CD8-positive, alpha-beta memory T cell (primary cell): ENCODE results near the gene CLDND2. TPM values are rescaled to one million over a fixed set of nuclear protein-coding genes. Genes with fewer than 3 reads are reported as not detected.

ENCODE experiments used
- CTCF ChIA-PET: fragments of 350-600 bp; sonication (Branson Sonifier 250); formaldehyde crosslinking; loops from one replicate; lab custom pipeline; 2021; ENCODE audit warnings: antibody characterized with exemption; lab: Charles Lee
- POLR2A ChIA-PET: fragments of 350-600 bp; sonication (Branson Sonifier 250); formaldehyde crosslinking; loops from one replicate; lab custom pipeline; 2021; ENCODE audit warnings: antibody characterized with exemption; lab: Charles Lee
- DNase-seq, 5 donors: peaks; one replicate each; pipeline versions ENCODE4 v3.0.0 to v3.0.0-alpha.2; 2020 to 2022; ENCODE audit warnings: mixed read lengths in 1 of 5
- H3K27ac ChIP-seq: one replicate; pipeline ENCODE4 v1.7.0; 2013; ENCODE audit warnings: low read depth, mild to moderate bottlenecking, low read length, moderate library complexity
- H3K27me3 ChIP-seq: 2 replicates; pipeline ENCODE4 v1.7.0; 2013; ENCODE audit warnings: low read length, mild to moderate bottlenecking; ENCODE audit not compliant: insufficient read depth, poor library complexity, severe bottlenecking
- H3K36me3 ChIP-seq: 2 replicates; pipeline ENCODE4 v1.7.0; 2013; ENCODE audit warnings: mild to moderate bottlenecking, low read length, moderate library complexity; ENCODE audit not compliant: insufficient read depth
- H3K4me1 ChIP-seq: 2 replicates; pipeline ENCODE4 v1.7.0; 2013; ENCODE audit warnings: mild to moderate bottlenecking, low read length, moderate library complexity; ENCODE audit not compliant: insufficient read depth
- H3K4me3 ChIP-seq: 2 replicates; pipeline ENCODE4 v1.7.0; 2013; ENCODE audit warnings: mild to moderate bottlenecking, low read length
- H3K9me3 ChIP-seq: 2 replicates; pipeline ENCODE4 v1.7.0; 2013; ENCODE audit warnings: mild to moderate bottlenecking, low read length
- H3K27ac Mint-ChIP-seq, 8 donors: one replicate each; pipeline ENCODE4 v1.8.0; 2020 to 2021; ENCODE audit warnings: mixed read lengths in 8 of 8, mild to moderate bottlenecking in 6 of 8, inconsistent platforms in 3 of 8, moderate library complexity in 3 of 8
- H3K27me3 Mint-ChIP-seq, 2 donors: one replicate each; pipeline ENCODE4 v1.8.0; 2020 to 2021; ENCODE audit warnings: mixed read lengths in 2 of 2, mild to moderate bottlenecking in 1 of 2, moderate library complexity in 1 of 2
- H3K36me3 Mint-ChIP-seq, 3 donors: one replicate each; pipeline ENCODE4 v1.8.0; 2020 to 2021; ENCODE audit warnings: mixed read lengths in 3 of 3, inconsistent platforms in 1 of 3, mild to moderate bottlenecking in 1 of 3
- H3K4me1 Mint-ChIP-seq, 3 donors: one replicate each; pipeline ENCODE4 v1.8.0; 2020 to 2021; ENCODE audit warnings: mixed read lengths in 3 of 3, inconsistent platforms in 1 of 3, mild to moderate bottlenecking in 1 of 3
- H3K4me3 Mint-ChIP-seq, 7 donors: one replicate each; pipeline ENCODE4 v1.8.0; 2020 to 2021; ENCODE audit warnings: mixed read lengths in 7 of 7, mild to moderate bottlenecking in 6 of 7, moderate library complexity in 4 of 7, inconsistent platforms in 2 of 7
- H3K9me3 Mint-ChIP-seq, 5 donors: one replicate each; pipeline ENCODE4 v1.8.0; 2020 to 2022; ENCODE audit warnings: mixed read lengths in 5 of 5, mild to moderate bottlenecking in 3 of 5, moderate library complexity in 2 of 5, inconsistent platforms in 1 of 5
- polyA plus RNA-seq: library from polyadenylated mRNA; unstranded; fragments of 300-500 nt; fragmentation: Illumina TruSeq; gene quantifications from one replicate; pipeline ENCODE4 v1.2.3, GENCODE V29; 2021
- total RNA-seq, 2 experiments: library from RNA; stranded (reverse); gene quantifications; one replicate each; pipeline ENCODE4 v1.2.3, GENCODE V29; 2021

The CLDND2 gene
- total and polyA plus RNA-seq, 3 experiments from 2014 or later, result 1.5 to 25.0 (median 24.9) TPM

GRCh38 chr19:51341066-51341465, 27.7 kb downstream of the CLDND2 start:
- Mint-ChIP-seq H3K9me3 (no peaks in the 10 kb centered on the region), H3K4me1 (peaks cover 14 to 26% (median 25%) of the 10 kb centered on the region in 3 donors), H3K27me3 (no peaks in the 10 kb centered on the region), H3K36me3 (peaks cover 0 to 10% (median 3%) of the 10 kb centered on the region in 3 donors), H3K4me3 (peak overlapping the region; percentile 41 to 84 (median 71)), H3K27ac (peak overlapping the region in 4 of 8 donors; percentile 13 to 80 (median 72))
- Histone ChIP-seq H3K36me3 (peaks cover 10% of the 10 kb centered on the region), H3K27ac (peak overlapping the region; percentile 43), H3K27me3 (no peaks in the 10 kb centered on the region), H3K9me3 (no peaks in the 10 kb centered on the region), H3K4me3 (no peak overlapping the region), H3K4me1 (peaks cover 15% of the 10 kb centered on the region)
- DNase-seq, result peak in 1 of 5 donors; percentile 47
- CTCF ChIA-PET, result interaction anchor here (0.9 to 3.2 kb wide), 6 partner anchors 24 to 80 kb away, joined by 3 to 20 read pairs (median 6); no protein-coding TSS in a partner anchor
- POLR2A ChIA-PET, result no interaction called here

- peak overlapping the region in 6 of 8 donors; percentile 75 to 94 (median 80) for H3K27ac Mint-ChIP-seq
- no peaks in the 10 kb centered on the region for H3K9me3 ChIP-seq
- H3K27me3 Mint-ChIP-seq, result peaks cover 0 to 4% of the 10 kb centered on the region in 2 donors
- ChIA-PET POLR2A (interaction anchor here (1.0 to 1.8 kb wide), 2 partner anchors 28 to 33 kb away, joined by 4 to 5 read pairs; partner anchors contain the start of gene NKG7), CTCF (interaction anchor here (0.8 to 3.2 kb wide), 12 partner anchors 15 to 82 kb away, joined by 3 to 20 read pairs (median 4); partner anchors contain the start of gene NKG7)
- H3K27me3 ChIP-seq, result no peaks in the 10 kb centered on the region
- H3K9me3 Mint-ChIP-seq, result no peaks in the 10 kb centered on the region
- H3K4me3 ChIP-seq, result peak overlapping the region; percentile 81
- peak overlapping the region; percentile 84 to 92 (median 88) for H3K4me3 Mint-ChIP-seq
- H3K27ac ChIP-seq, result peak overlapping the region; percentile 62
- peaks cover 15% of the 10 kb centered on the region for H3K4me1 ChIP-seq
- peak; percentile 58 to 89 (median 84) for DNase-seq
- peaks cover 14 to 26% (median 25%) of the 10 kb centered on the region in 3 donors for H3K4me1 Mint-ChIP-seq
- H3K36me3 Mint-ChIP-seq, result peaks cover 0 to 6% (median 3%) of the 10 kb centered on the region in 3 donors
- H3K36me3 ChIP-seq, result peaks cover 5% of the 10 kb centered on the region
Measured at GRCh38 chr19:51339687-51340656, 28.8 kb downstream of the CLDND2 start.

GRCh38 chr19:51339313-51339686, 29.5 kb downstream of the CLDND2 start:
- Histone ChIP-seq H3K4me1 (peaks cover 15% of the 10 kb centered on the region), H3K27me3 (no peaks in the 10 kb centered on the region), H3K9me3 (no peaks in the 10 kb centered on the region), H3K4me3 (peak overlapping the region; percentile 81), H3K36me3 (no peaks in the 10 kb centered on the region), H3K27ac (peak overlapping the region; percentile 62)
- peak overlapping the region; percentile 84 to 92 (median 88) for H3K4me3 Mint-ChIP-seq
- peaks cover 0 to 4% of the 10 kb centered on the region in 2 donors for H3K27me3 Mint-ChIP-seq
- H3K27ac Mint-ChIP-seq, result peak overlapping the region in 7 of 8 donors; percentile 27 to 94 (median 79)
- H3K36me3 Mint-ChIP-seq, result peaks cover 0 to 2% (median 0%) of the 10 kb centered on the region in 3 donors
- CTCF ChIA-PET, result interaction anchor here (0.8 to 3.2 kb wide), 9 partner anchors 15 to 82 kb away, joined by 3 to 20 read pairs (median 4); partner anchors contain the start of gene NKG7
- POLR2A ChIA-PET, result interaction anchor here (1.0 to 1.8 kb wide), 2 partner anchors 29 to 33 kb away, joined by 4 to 5 read pairs; partner anchors contain the start of gene NKG7
- no peak for DNase-seq
- H3K9me3 Mint-ChIP-seq, result no peaks in the 10 kb centered on the region
- peaks cover 14 to 26% (median 25%) of the 10 kb centered on the region in 3 donors for H3K4me1 Mint-ChIP-seq

GRCh38 chr19:51338563-51339312, 30.1 kb downstream of the CLDND2 start:
- Histone ChIP-seq H3K4me1 (peaks cover 15% of the 10 kb centered on the region), H3K36me3 (no peaks in the 10 kb centered on the region), H3K27ac (peak overlapping the region; percentile 62), H3K9me3 (no peaks in the 10 kb centered on the region), H3K4me3 (peak overlapping the region; percentile 81), H3K27me3 (no peaks in the 10 kb centered on the region)
- ChIA-PET CTCF (interaction anchor here (0.7 to 3.2 kb wide), 17 partner anchors 11 to 177 kb away, joined by 3 to 20 read pairs (median 3); partner anchors contain the start of gene NKG7), POLR2A (interaction anchor here (1.8 kb wide), 1 partner anchor 34 kb away, joined by 5 read pairs; the partner anchor contains the start of gene NKG7)
- Mint-ChIP-seq H3K27ac (peak overlapping the region in 7 of 8 donors; percentile 27 to 89 (median 78)), H3K9me3 (no peaks in the 10 kb centered on the region), H3K36me3 (no peaks in the 10 kb centered on the region), H3K27me3 (peaks cover 0 to 4% of the 10 kb centered on the region in 2 donors), H3K4me1 (peaks cover 14 to 26% (median 25%) of the 10 kb centered on the region in 3 donors), H3K4me3 (peak overlapping the region; percentile 84 to 92 (median 88))
- peak; percentile 77 to 87 (median 82) for DNase-seq

GRCh38 chr19:51337861-51338562, 30.8 kb downstream of the CLDND2 start:
- Histone ChIP-seq H3K4me3 (no peak overlapping the region), H3K27me3 (no peaks in the 10 kb centered on the region), H3K36me3 (no peaks in the 10 kb centered on the region), H3K9me3 (no peaks in the 10 kb centered on the region), H3K4me1 (peaks cover 15% of the 10 kb centered on the region), H3K27ac (peak overlapping the region; percentile 51)
- peaks cover 14 to 24% (median 24%) of the 10 kb centered on the region in 3 donors for H3K4me1 Mint-ChIP-seq
- CTCF ChIA-PET, result interaction anchor here (0.6 to 1.0 kb wide), 11 partner anchors 10 to 319 kb away, joined by 3 to 7 read pairs (median 3); no protein-coding TSS in a partner anchor
- peaks cover 0 to 4% of the 10 kb centered on the region in 2 donors for H3K27me3 Mint-ChIP-seq
- peak overlapping the region in 3 of 8 donors; percentile 27 to 77 (median 47) for H3K27ac Mint-ChIP-seq
- POLR2A ChIA-PET, result no interaction called here
- no peaks in the 10 kb centered on the region for H3K36me3 Mint-ChIP-seq
- no peaks in the 10 kb centered on the region for H3K9me3 Mint-ChIP-seq
- peak overlapping the region; percentile 84 to 92 (median 88) for H3K4me3 Mint-ChIP-seq
- DNase-seq, result peak in 1 of 5 donors; percentile 41

GRCh38 chr19:51337141-51337860, 31.5 kb downstream of the CLDND2 start:
- Histone ChIP-seq H3K4me3 (no peak overlapping the region), H3K36me3 (no peaks in the 10 kb centered on the region), H3K4me1 (peaks cover 15% of the 10 kb centered on the region), H3K27me3 (no peaks in the 10 kb centered on the region), H3K9me3 (no peaks in the 10 kb centered on the region), H3K27ac (no peak overlapping the region)
- Mint-ChIP-seq H3K9me3 (no peaks in the 10 kb centered on the region), H3K4me1 (peaks cover 14 to 22% (median 22%) of the 10 kb centered on the region in 3 donors), H3K36me3 (no peaks in the 10 kb centered on the region), H3K27ac (peak overlapping the region in 1 of 8 donors; percentile 60), H3K27me3 (peaks cover 0 to 4% of the 10 kb centered on the region in 2 donors), H3K4me3 (no peak overlapping the region)
- ChIA-PET POLR2A (no interaction called here), CTCF (interaction anchor here (0.6 to 1.0 kb wide), 7 partner anchors 9 to 320 kb away, joined by 3 to 7 read pairs (median 3); no protein-coding TSS in a partner anchor)
- DNase-seq, result peak in 1 of 5 donors; percentile 25
